Measurements from ENCODE around the gene ABLIM1.

The ABLIM1 gene

GRCh38 chr10:114547514-114547913 is 110.6 kb downstream of the ABLIM1 start:
- H2BK12ac ChIP-seq (ENCODE audit: low read length in 2 of 2): no peak overlapping the region
- H3K14ac ChIP-seq (ENCODE audit: low read length in 2 of 2): peak overlapping the region in 1 of 2 experiments; percentile 9
- no peak overlapping the region for H4K8ac ChIP-seq (ENCODE audit: low read length)
- no peak overlapping the region for H3K23ac ChIP-seq (ENCODE audit: low read length in 2 of 2)
- H2BK5ac ChIP-seq (ENCODE audit: low read depth, low read length, poor library complexity, severe bottlenecking): no peak overlapping the region
- no peak overlapping the region for H2AK5ac ChIP-seq (ENCODE audit: low read length, severe bottlenecking)
- H3K4me2 ChIP-seq (ENCODE audit: low read length, poor library complexity, severe bottlenecking): no peak overlapping the region
- H3K4me3 ChIP-seq (ENCODE audit: insufficient read depth in 1 of 2, low read depth in 1 of 2, low read length in 2 of 2): no peak overlapping the region
- no peak overlapping the region for H3K9ac ChIP-seq (ENCODE audit: low read length)
- 95% methylated on average over 14 of the region's 14 CpGs for WGBS
- H2BK120ac ChIP-seq (ENCODE audit: low read depth, low read length): no peak overlapping the region
- H3K4ac ChIP-seq (ENCODE audit: low read depth in 1 of 2, low read length in 2 of 2): no peak overlapping the region
- H3K9me3 ChIP-seq (ENCODE audit: control insufficient read depth, low read length): no peaks in the 10 kb centered on the region
- no peak overlapping the region for H4K91ac ChIP-seq (ENCODE audit: low read length)
- H3K27me3 ChIP-seq (ENCODE audit: control insufficient read depth in 1 of 2, insufficient read depth in 1 of 2, low read length in 2 of 2): peaks cover 0 to 5% of the 10 kb centered on the region in 2 experiments
- H3K27ac ChIP-seq (ENCODE audit: low read length, poor library complexity, severe bottlenecking): no peak overlapping the region
- H3K36me3 ChIP-seq (ENCODE audit: control insufficient read depth in 1 of 2, insufficient read depth in 2 of 2, low read depth in 1 of 2, low read length in 2 of 2): peaks cover 0 to 21% of the 10 kb centered on the region in 2 experiments
- H3K79me1 ChIP-seq (replicated peaks; ENCODE audit: low read length, poor library complexity, severe bottlenecking): no peaks in the 10 kb centered on the region
- no peak overlapping the region for H2BK15ac ChIP-seq (ENCODE audit: low read depth, poor library complexity, severe bottlenecking)
- no peak overlapping the region for H2AFZ ChIP-seq (ENCODE audit: low read depth, low read length)
- DNase-seq: no peak
- H3K18ac ChIP-seq (ENCODE audit: low read depth in 1 of 2, low read length in 2 of 2): no peak overlapping the region
- H3K4me1 ChIP-seq (ENCODE audit: control insufficient read depth, insufficient read depth, low read depth, low read length): peaks cover 5% of the 10 kb centered on the region

DNA sequence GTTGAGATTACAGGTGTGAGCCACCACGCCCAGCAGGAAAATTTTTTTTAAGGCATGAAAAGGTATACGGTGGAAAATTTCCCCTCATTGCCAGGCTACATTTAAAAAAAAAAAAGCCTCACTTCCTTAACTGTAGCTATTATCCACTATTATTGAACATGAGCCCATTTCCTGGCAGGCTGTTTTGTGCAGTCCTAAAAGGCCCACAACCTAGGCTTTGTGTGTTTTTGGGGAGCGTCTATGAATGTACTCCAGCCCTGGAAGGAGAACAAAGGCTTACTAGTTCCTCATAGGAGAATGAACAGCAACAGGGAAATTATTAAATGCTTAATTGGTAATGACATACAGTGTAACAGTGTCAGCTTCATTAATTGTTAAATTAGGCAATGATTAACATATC is 111.0 kb downstream of the ABLIM1 start:
- H3K4ac ChIP-seq (ENCODE audit: low read depth in 1 of 2, low read length in 2 of 2): no peak overlapping the region
- no peak overlapping the region for H3K18ac ChIP-seq (ENCODE audit: low read depth in 1 of 2, low read length in 2 of 2)
- peaks cover 0 to 21% of the 10 kb centered on the region in 2 experiments for H3K36me3 ChIP-seq (ENCODE audit: control insufficient read depth in 1 of 2, insufficient read depth in 2 of 2, low read depth in 1 of 2, low read length in 2 of 2)
- no peaks in the 10 kb centered on the region for H3K9me3 ChIP-seq (ENCODE audit: control insufficient read depth, low read length)
- no peak overlapping the region for H3K14ac ChIP-seq (ENCODE audit: low read length in 2 of 2)
- H3K4me3 ChIP-seq (ENCODE audit: insufficient read depth in 1 of 2, low read depth in 1 of 2, low read length in 2 of 2): no peak overlapping the region
- no peak overlapping the region for H4K8ac ChIP-seq (ENCODE audit: low read length)
- no peak overlapping the region for H4K91ac ChIP-seq (ENCODE audit: low read length)
- H3K27ac ChIP-seq (ENCODE audit: low read length, poor library complexity, severe bottlenecking): no peak overlapping the region
- H2AK5ac ChIP-seq (ENCODE audit: low read length, severe bottlenecking): no peak overlapping the region
- H3K79me1 ChIP-seq (replicated peaks; ENCODE audit: low read length, poor library complexity, severe bottlenecking): no peaks in the 10 kb centered on the region
- H2BK120ac ChIP-seq (ENCODE audit: low read depth, low read length): no peak overlapping the region
- H3K23ac ChIP-seq (ENCODE audit: low read length in 2 of 2): no peak overlapping the region
- H2BK5ac ChIP-seq (ENCODE audit: low read depth, low read length, poor library complexity, severe bottlenecking): no peak overlapping the region
- H3K9ac ChIP-seq (ENCODE audit: low read length): no peak overlapping the region
- H3K27me3 ChIP-seq (ENCODE audit: control insufficient read depth in 1 of 2, insufficient read depth in 1 of 2, low read length in 2 of 2): peaks cover 0 to 5% of the 10 kb centered on the region in 2 experiments
- no peak overlapping the region for H2AFZ ChIP-seq (ENCODE audit: low read depth, low read length)
- H3K4me1 ChIP-seq (ENCODE audit: control insufficient read depth, insufficient read depth, low read depth, low read length): peaks cover 5% of the 10 kb centered on the region
- WGBS: 93% methylated on average over 3 of the region's 3 CpGs
- H3K4me2 ChIP-seq (ENCODE audit: low read length, poor library complexity, severe bottlenecking): no peak overlapping the region
- no peak overlapping the region for H2BK15ac ChIP-seq (ENCODE audit: low read depth, poor library complexity, severe bottlenecking)
- no peak for DNase-seq
- H2BK12ac ChIP-seq (ENCODE audit: low read length in 2 of 2): no peak overlapping the region

- no peak for DNase-seq
- 88% methylated on average over 3 of the region's 5 CpGs for WGBS
- no peak overlapping the region for H4K8ac ChIP-seq (ENCODE audit: low read length)
These were observed 112.3 kb downstream of the ABLIM1 start for GRCh38 chr10:114545819-114546218.

DNA sequence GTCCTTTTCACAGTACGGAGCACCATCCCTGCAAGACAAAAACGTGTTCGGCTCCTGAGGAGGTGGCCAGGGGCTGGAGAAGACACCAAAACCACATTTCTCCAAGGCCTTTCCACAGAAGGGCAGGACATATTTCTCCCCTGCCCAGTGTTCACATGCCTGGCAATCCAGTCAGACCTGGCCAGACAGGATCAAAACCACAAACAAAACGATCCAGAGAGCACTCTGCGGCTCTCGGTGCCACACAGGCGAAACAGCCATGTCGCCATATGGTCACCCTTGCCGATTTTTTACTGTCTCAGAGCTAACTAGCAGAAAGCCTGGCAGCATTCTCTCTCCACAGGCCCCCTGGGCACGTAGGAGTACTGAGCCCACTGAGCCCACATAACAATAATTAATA is 113.0 kb downstream of the ABLIM1 start:
- no peak overlapping the region for H3K4me2 ChIP-seq (ENCODE audit: low read length, poor library complexity, severe bottlenecking)
- peaks cover 0 to 5% of the 10 kb centered on the region in 2 experiments for H3K27me3 ChIP-seq (ENCODE audit: control insufficient read depth in 1 of 2, insufficient read depth in 1 of 2, low read length in 2 of 2)
- H3K4me1 ChIP-seq (ENCODE audit: control insufficient read depth, insufficient read depth, low read depth, low read length): peaks cover 5% of the 10 kb centered on the region
- no peak for DNase-seq
- no peaks in the 10 kb centered on the region for H3K9me3 ChIP-seq (ENCODE audit: control insufficient read depth, low read length)
- H3K18ac ChIP-seq (ENCODE audit: low read depth in 1 of 2, low read length in 2 of 2): no peak overlapping the region
- H2BK120ac ChIP-seq (ENCODE audit: low read depth, low read length): no peak overlapping the region
- no peaks in the 10 kb centered on the region for H3K79me1 ChIP-seq (replicated peaks; ENCODE audit: low read length, poor library complexity, severe bottlenecking)
- H3K14ac ChIP-seq (ENCODE audit: low read length in 2 of 2): no peak overlapping the region
- H2AFZ ChIP-seq (ENCODE audit: low read depth, low read length): no peak overlapping the region
- H2BK5ac ChIP-seq (ENCODE audit: low read depth, low read length, poor library complexity, severe bottlenecking): no peak overlapping the region
- no peak overlapping the region for H2BK12ac ChIP-seq (ENCODE audit: low read length in 2 of 2)
- no peak overlapping the region for H2BK15ac ChIP-seq (ENCODE audit: low read depth, poor library complexity, severe bottlenecking)
- H3K27ac ChIP-seq (ENCODE audit: low read length, poor library complexity, severe bottlenecking): no peak overlapping the region
- H3K4ac ChIP-seq (ENCODE audit: low read depth in 1 of 2, low read length in 2 of 2): no peak overlapping the region
- H2AK5ac ChIP-seq (ENCODE audit: low read length, severe bottlenecking): no peak overlapping the region
- no peak overlapping the region for H3K23ac ChIP-seq (ENCODE audit: low read length in 2 of 2)
- WGBS: 86% methylated on average over 9 of the region's 10 CpGs
- H4K91ac ChIP-seq (ENCODE audit: low read length): no peak overlapping the region
- H3K9ac ChIP-seq (ENCODE audit: low read length): no peak overlapping the region
- H4K8ac ChIP-seq (ENCODE audit: low read length): no peak overlapping the region
- no peak overlapping the region for H3K4me3 ChIP-seq (ENCODE audit: insufficient read depth in 1 of 2, low read depth in 1 of 2, low read length in 2 of 2)
- peaks cover 0 to 37% of the 10 kb centered on the region in 2 experiments for H3K36me3 ChIP-seq (ENCODE audit: control insufficient read depth in 1 of 2, insufficient read depth in 2 of 2, low read depth in 1 of 2, low read length in 2 of 2)

More at GRCh38 chr10:114545819-114546218, 112.3 kb downstream of the ABLIM1 start:
- Histone ChIP-seq H3K14ac (ENCODE audit: low read length in 2 of 2) (no peak overlapping the region), H3K27me3 (ENCODE audit: control insufficient read depth in 1 of 2, insufficient read depth in 1 of 2, low read length in 2 of 2) (peaks cover 0 to 5% of the 10 kb centered on the region in 2 experiments), H3K4me1 (ENCODE audit: control insufficient read depth, insufficient read depth, low read depth, low read length) (peaks cover 5% of the 10 kb centered on the region), H3K4ac (ENCODE audit: low read depth in 1 of 2, low read length in 2 of 2) (no peak overlapping the region), H4K91ac (ENCODE audit: low read length) (no peak overlapping the region), H2BK12ac (ENCODE audit: low read length in 2 of 2) (no peak overlapping the region), H2BK5ac (ENCODE audit: low read depth, low read length, poor library complexity, severe bottlenecking) (no peak overlapping the region), H3K79me1 (replicated peaks; ENCODE audit: low read length, poor library complexity, severe bottlenecking) (no peaks in the 10 kb centered on the region), H3K23ac (ENCODE audit: low read length in 2 of 2) (no peak overlapping the region), H2AK5ac (ENCODE audit: low read length, severe bottlenecking) (no peak overlapping the region), H3K9ac (ENCODE audit: low read length) (no peak overlapping the region), H3K18ac (ENCODE audit: low read depth in 1 of 2, low read length in 2 of 2) (no peak overlapping the region), H2BK120ac (ENCODE audit: low read depth, low read length) (no peak overlapping the region), H3K36me3 (ENCODE audit: control insufficient read depth in 1 of 2, insufficient read depth in 2 of 2, low read depth in 1 of 2, low read length in 2 of 2) (peaks cover 0 to 30% of the 10 kb centered on the region in 2 experiments), H2AFZ (ENCODE audit: low read depth, low read length) (no peak overlapping the region), H3K4me2 (ENCODE audit: low read length, poor library complexity, severe bottlenecking) (no peak overlapping the region), H3K27ac (ENCODE audit: low read length, poor library complexity, severe bottlenecking) (no peak overlapping the region), H3K9me3 (ENCODE audit: control insufficient read depth, low read length) (no peaks in the 10 kb centered on the region), H3K4me3 (ENCODE audit: insufficient read depth in 1 of 2, low read depth in 1 of 2, low read length in 2 of 2) (no peak overlapping the region), H2BK15ac (ENCODE audit: low read depth, poor library complexity, severe bottlenecking) (no peak overlapping the region)

Data from mesenchymal stem cell (in vitro differentiated cells and primary cell).